Liver (tissue), 9 donors: Measurements from ENCODE around the gene FNDC8. TPM values are rescaled to one million over a fixed set of nuclear protein-coding genes. Genes with fewer than 3 reads are reported as not detected.

Experiments
- DNase-seq: peaks from one replicate; pipeline ENCODE4 v3.0.0-alpha.2; 2017; ENCODE audit warnings: low spot score
- H3K27ac ChIP-seq, 2 donors: one replicate each; pipeline ENCODE4 v1.7.0; 2013; ENCODE audit warnings: inconsistent platforms in 2 of 2, low read length in 2 of 2, control low read depth in 1 of 2, low read depth in 1 of 2, mild to moderate bottlenecking in 1 of 2
- H3K27me3 ChIP-seq, 4 donors: one replicate each; pipeline versions ENCODE4 v1.6.1 to v1.7.0; 2013; ENCODE audit warnings: low read length in 3 of 4, inconsistent platforms in 1 of 4, mild to moderate bottlenecking in 1 of 4, moderate library complexity in 1 of 4; ENCODE audit not compliant: control insufficient read depth in 4 of 4, insufficient read depth in 4 of 4
- H3K36me3 ChIP-seq, 4 donors: one replicate each; pipeline versions ENCODE4 v1.6.1 to v1.7.0; 2013; ENCODE audit warnings: low read length in 3 of 4, mild to moderate bottlenecking in 3 of 4, low read depth in 1 of 4, moderate library complexity in 1 of 4; ENCODE audit not compliant: control insufficient read depth in 4 of 4, insufficient read depth in 3 of 4
- H3K4me1 ChIP-seq, 4 donors: one replicate each; pipeline versions ENCODE4 v1.6.1 to v1.7.0; 2013; ENCODE audit warnings: low read length in 3 of 4, mild to moderate bottlenecking in 3 of 4, moderate library complexity in 1 of 4; ENCODE audit not compliant: control insufficient read depth in 4 of 4, insufficient read depth in 4 of 4
- H3K4me3 ChIP-seq, 3 donors: one replicate each; pipeline versions ENCODE4 v1.6.1 to v1.7.0; 2013; ENCODE audit warnings: low read length in 3 of 3, control low read depth in 1 of 3, low read depth in 1 of 3, mild to moderate bottlenecking in 1 of 3
- H3K9ac ChIP-seq, 2 donors: one replicate each; pipeline ENCODE4 v1.7.0; 2013; ENCODE audit warnings: low read length in 2 of 2, mild to moderate bottlenecking in 2 of 2, moderate library complexity in 2 of 2, control low read depth in 1 of 2, low read depth in 1 of 2
- H3K9me3 ChIP-seq, 4 donors: one replicate each; pipeline versions ENCODE4 v1.6.1 to v1.7.0; 2013; ENCODE audit warnings: low read length in 3 of 4; ENCODE audit not compliant: control insufficient read depth in 4 of 4
- FOXA1 ChIP-seq: IDR thresholded peaks from 2 replicates; pipeline ENCODE4 v1.6.1; 2016; ENCODE audit warnings: antibody characterized with exemption
- FOXA2 ChIP-seq: IDR thresholded peaks from 2 replicates; pipeline ENCODE4 v1.6.1; 2016; ENCODE audit warnings: antibody characterized with exemption
- GABPA ChIP-seq, 2 donors: IDR thresholded peaks in 1 of 2; conservative IDR thresholded peaks in 1 of 2; 2 replicates each; pipeline ENCODE4 v1.6.1; 2016; ENCODE audit warnings: antibody characterized with exemption in 2 of 2, mild to moderate bottlenecking in 1 of 2, moderate library complexity in 1 of 2
- JUND ChIP-seq, 2 donors: IDR thresholded peaks; 2 replicates each; pipeline ENCODE4 v1.6.1; 2016; ENCODE audit warnings: antibody characterized with exemption in 2 of 2
- MAX ChIP-seq: IDR thresholded peaks from 2 replicates; pipeline ENCODE4 v1.6.1; 2016; ENCODE audit warnings: antibody characterized with exemption
- RAD21 ChIP-seq, 2 donors: IDR thresholded peaks; 2 replicates each; pipeline ENCODE4 v1.6.1; 2016; ENCODE audit warnings: antibody characterized with exemption in 2 of 2, mild to moderate bottlenecking in 2 of 2
- SP1 ChIP-seq: IDR thresholded peaks from 2 replicates; pipeline ENCODE4 v1.6.1; 2018; ENCODE audit warnings: antibody characterized with exemption, mild to moderate bottlenecking
- TAF1 ChIP-seq: conservative IDR thresholded peaks from 2 replicates; pipeline ENCODE4 v1.6.1; 2016; ENCODE audit warnings: antibody characterized with exemption, mild to moderate bottlenecking
- YY1 ChIP-seq: IDR thresholded peaks from 2 replicates; pipeline ENCODE4 v1.6.1; 2016; ENCODE audit warnings: antibody characterized with exemption, mild to moderate bottlenecking
- ZBTB33 ChIP-seq: IDR thresholded peaks from 2 replicates; pipeline ENCODE4 v1.6.1; 2016; ENCODE audit warnings: antibody characterized with exemption
- WGBS: extraction: QIAGEN DNeasy Blood & Tissue Kit; methylation state at CpG from one replicate; pipeline ENCODE4 v1.1.7; 2013; 5-methylcytosine and 5-hydroxymethylcytosine counted together
- polyA plus RNA-seq, 2 donors: library from polyadenylated mRNA; stranded (reverse) in 1 of 2; unstranded in 1 of 2; fragments of 200-250 nt in 1 of 2; fragments of >200 nt in 1 of 2; fragmentation: Nextera tagmentation in 1 of 2; extraction: Ambion mirVana in 1 of 2; gene quantifications; one replicate each; pipeline versions ENCODE4 v1.2.1 to v1.2.3, GENCODE V29; 2013 to 2015
- total RNA-seq, 2 donors: library from RNA; depleted of rRNA; stranded (reverse); fragments of >200 nt; gene quantifications; one replicate each; pipeline ENCODE4 v1.2.3, GENCODE V29; 2014
- donor health status: healthy.
- donor health status: healthy.
- donor health status: healthy.
- donor health status: healthy.
- donor health status: healthy.

The FNDC8 gene
- total and polyA plus RNA-seq, 4 donors = not detected

- Histone ChIP-seq H3K4me1 (peaks cover 5 to 13% (median 12%) of the 10 kb centered on the region in 4 donors), H3K27ac (no peak overlapping the region), H3K9me3 (no peaks in the 10 kb centered on the region), H3K9ac (no peak overlapping the region), H3K36me3 (no peaks in the 10 kb centered on the region), H3K27me3 (no peaks in the 10 kb centered on the region), H3K4me3 (no peak overlapping the region)
- DNase-seq = no peak
- 63% methylated on average over 3 of the region's 3 CpGs for WGBS
- TF ChIP-seq RAD21 (IDR thresholded peaks at IDR 0.05) (no peak), FOXA1 (no peak), SP1 (no peak)
Measured at GRCh38 chr17:35082073-35082657, 39.2 kb upstream of the FNDC8 start.

GRCh38 chr17:35083071-35083470 is 38.3 kb upstream of the FNDC8 start:
- no peak for TF ChIP-seq FOXA2
- H3K36me3 ChIP-seq = no peaks in the 10 kb centered on the region
- H3K27me3 ChIP-seq = no peaks in the 10 kb centered on the region
- 70% methylated on average over 2 of the region's 2 CpGs for WGBS
- H3K4me3 ChIP-seq = no peak overlapping the region
- H3K27ac ChIP-seq = no peak overlapping the region
- H3K9ac ChIP-seq = no peak overlapping the region
- no peaks in the 10 kb centered on the region for H3K9me3 ChIP-seq
- DNase-seq = no peak
- peaks cover 5 to 20% (median 14%) of the 10 kb centered on the region in 4 donors for H3K4me1 ChIP-seq

GRCh38 chr17:35084987-35085386 is 36.4 kb upstream of the FNDC8 start:
- no peak overlapping the region for H3K9ac ChIP-seq
- no peak for DNase-seq
- H3K27ac ChIP-seq = no peak overlapping the region
- TF ChIP-seq ZBTB33 (no peak), GABPA (IDR thresholded peaks at IDR 0.05 in 1 of 2, conservative IDR thresholded peaks at IDR 0.05 in 1 of 2) (no peak), RAD21 (IDR thresholded peaks at IDR 0.05) (no peak), SP1 (no peak), YY1 (no peak), FOXA2 (no peak), MAX (no peak), TAF1 (no peak)
- H3K36me3 ChIP-seq = no peaks in the 10 kb centered on the region
- 82% methylated on average over 2 of the region's 2 CpGs for WGBS
- peaks cover 5 to 28% (median 13%) of the 10 kb centered on the region in 4 donors for H3K4me1 ChIP-seq
- no peaks in the 10 kb centered on the region for H3K9me3 ChIP-seq
- no peak overlapping the region for H3K4me3 ChIP-seq
- no peaks in the 10 kb centered on the region for H3K27me3 ChIP-seq

GRCh38 chr17:35086164-35086563 is 35.3 kb upstream of the FNDC8 start:
- H3K4me3 ChIP-seq = no peak overlapping the region
- no peaks in the 10 kb centered on the region for H3K9me3 ChIP-seq
- H3K27me3 ChIP-seq = no peaks in the 10 kb centered on the region
- H3K36me3 ChIP-seq = no peaks in the 10 kb centered on the region
- 95% methylated on average over 8 of the region's 8 CpGs for WGBS
- TF ChIP-seq RAD21 (IDR thresholded peaks at IDR 0.05) = no peak
- no peak for TF ChIP-seq JUND (IDR thresholded peaks at IDR 0.05)
- TF ChIP-seq FOXA1 = no peak
- DNase-seq = no peak
- H3K27ac ChIP-seq = peak overlapping the region in 1 of 2 donors; percentile 88
- H3K9ac ChIP-seq = peak overlapping the region in 1 of 2 donors; percentile 17
- H3K4me1 ChIP-seq = peaks cover 5 to 29% (median 13%) of the 10 kb centered on the region in 4 donors
